Keratinocyte (primary cell): ENCODE measurements around the gene FA2H. TPM values are rescaled to one million over a fixed set of nuclear protein-coding genes. Genes with fewer than 3 reads are reported as not detected.

ENCODE experiments used
- DNase-seq: peaks from one replicate; pipeline ENCODE4 v3.0.0-alpha.2; 2011; ENCODE audit warnings: low read depth, missing footprints, low spot score
- FAIRE-seq: peaks from 2 replicates; lab custom pipeline; 2011; peaks lifted over from hg19 to GRCh38; lab: Jason Lieb, UNC
- H2AFZ ChIP-seq: 2 replicates; pipeline ENCODE4 v1.6.0; 2012; ENCODE audit warnings: low read length, control low read depth, inconsistent platforms; ENCODE audit not compliant: control insufficient read depth
- H3K27ac ChIP-seq: 2 replicates; pipeline ENCODE4 v1.5.1; 2011; ENCODE audit warnings: low read length; ENCODE audit not compliant: control insufficient read depth, insufficient read depth
- H3K27me3 ChIP-seq: 3 replicates; pipeline ENCODE4 v1.6.0; 2011; ENCODE audit warnings: low read length; ENCODE audit not compliant: control insufficient read depth, insufficient read depth; ENCODE audit errors: extremely low read depth
- H3K36me3 ChIP-seq, 2 experiments: 2 replicates in 1 of 2; 3 replicates in 1 of 2; pipeline ENCODE4 v1.5.1; 2011; ENCODE audit warnings: low read length in 2 of 2, mild to moderate bottlenecking in 1 of 2; ENCODE audit not compliant: control insufficient read depth in 2 of 2, insufficient read depth in 2 of 2; ENCODE audit errors: extremely low read depth in 1 of 2
- H3K4me1 ChIP-seq: 3 replicates; pipeline ENCODE4 v1.5.1; 2011; ENCODE audit warnings: low read length; ENCODE audit not compliant: control insufficient read depth, insufficient read depth; ENCODE audit errors: extremely low read depth
- H3K4me2 ChIP-seq: 3 replicates; pipeline ENCODE4 v1.6.0; 2011; ENCODE audit warnings: low read depth, low read length; ENCODE audit not compliant: control insufficient read depth, insufficient read depth; ENCODE audit errors: extremely low read depth
- H3K4me3 ChIP-seq, 3 experiments: fragments of 200-600 bp in 1 of 3; sonication (generic) in 1 of 3; 2 replicates in 2 of 3; 3 replicates in 1 of 3; pipeline ENCODE4 v1.5.1; 2011 to 2016; ENCODE audit warnings: low read length in 3 of 3, mild to moderate bottlenecking in 3 of 3, control low read depth in 2 of 3, inconsistent platforms in 1 of 3, low read depth in 1 of 3, mixed read lengths in 1 of 3, mixed run types in 1 of 3, moderate library complexity in 1 of 3; ENCODE audit not compliant: control insufficient read depth in 2 of 3, insufficient read depth in 2 of 3; ENCODE audit errors: extremely low read depth in 1 of 3
- H3K79me2 ChIP-seq: 2 replicates; pipeline ENCODE4 v1.6.0; 2012; ENCODE audit warnings: low read length; ENCODE audit not compliant: control insufficient read depth, insufficient read depth
- H3K9ac ChIP-seq: 3 replicates; pipeline ENCODE4 v1.6.0; 2011; ENCODE audit warnings: low read length; ENCODE audit not compliant: control insufficient read depth, insufficient read depth; ENCODE audit errors: extremely low read depth
- H3K9me1 ChIP-seq: 3 replicates; pipeline ENCODE4 v1.6.0; 2011; ENCODE audit warnings: low read length; ENCODE audit not compliant: control insufficient read depth, insufficient read depth; ENCODE audit errors: extremely low read depth
- H3K9me3 ChIP-seq: 2 replicates; pipeline ENCODE4 v1.5.1; 2012; ENCODE audit warnings: low read depth, low read length; ENCODE audit not compliant: control insufficient read depth
- H4K20me1 ChIP-seq: 3 replicates; pipeline ENCODE4 v1.6.0; 2011; ENCODE audit warnings: low read length; ENCODE audit not compliant: control insufficient read depth, insufficient read depth; ENCODE audit errors: extremely low read depth
- CTCF ChIP-seq, 3 experiments: IDR thresholded peaks in 1 of 3; conservative IDR thresholded peaks in 1 of 3; optimal IDR thresholded peaks in 1 of 3; 2 replicates in 2 of 3; 3 replicates in 1 of 3; pipeline versions ENCODE3 to v1.5.1; 2011; ENCODE audit warnings: low read length in 3 of 3, mild to moderate bottlenecking in 3 of 3, moderate library complexity in 2 of 3, control low read depth in 1 of 3, inconsistent platforms in 1 of 3; ENCODE audit not compliant: insufficient read depth in 2 of 3; ENCODE audit errors: extremely low read depth in 1 of 3
- EZH2 ChIP-seq: IDR thresholded peaks from one replicate; pipeline ENCODE4 v1.6.1; 2012; ENCODE audit warnings: inconsistent platforms, mild to moderate bottlenecking, low read length, moderate library complexity
- dilution Hi-C: fragments of 300-500 bp; cut with MboI; formaldehyde crosslinking; loops from one replicate; pipeline ENCODE4 v1.7.0; 2020; ENCODE audit warnings: low sequenced_read_pairs; ENCODE audit not compliant: extremely low pct_ligation_motif_present
- polyA plus RNA-seq, 5 experiments: library from polyadenylated mRNA; depleted of rRNA in 3 of 5; stranded (reverse) in 3 of 5; stranded (forward) in 1 of 5; unstranded in 1 of 5; fragments of >200 nt; gene quantifications; 1 replicate in 1 of 5; 2 replicates in 3 of 5; 3 replicates in 1 of 5; pipeline versions ENCODE4 v1.2.1 to v1.2.3, GENCODE V29; 2011 to 2012; ENCODE audit warnings: missing spikeins in 2 of 5, low read depth in 1 of 5, low replicate concordance in 1 of 5

Gene FA2H
- polyA plus RNA-seq, 1 donor (not counting 4 experiments of a cell fraction or from before 2014, with no cell fraction given): 0.16 TPM

GRCh38 chr16:74753180-74753579 lies 21.4 kb downstream of the FA2H start:
- Histone ChIP-seq H2AFZ (no peak overlapping the region), H3K36me3 (no peaks in the 10 kb centered on the region), H3K9me3 (no peaks in the 10 kb centered on the region), H3K27ac (no peak overlapping the region), H3K4me2 (no peak overlapping the region), H3K4me3 (no peak overlapping the region), H3K9ac (no peak overlapping the region), H3K9me1 (no peaks in the 10 kb centered on the region), H4K20me1 (no peaks in the 10 kb centered on the region), H3K4me1 (no peaks in the 10 kb centered on the region), H3K79me2 (no peaks in the 10 kb centered on the region), H3K27me3 (no peaks in the 10 kb centered on the region)
- dilution Hi-C loops: no loop called here
- DNase-seq (no peak), FAIRE-seq (no peak)
- no peak for TF ChIP-seq EZH2

GRCh38 chr16:74752756-74753155 lies 21.9 kb downstream of the FA2H start:
- Histone ChIP-seq H3K4me3 (no peak overlapping the region), H3K4me2 (no peak overlapping the region), H3K27me3 (no peaks in the 10 kb centered on the region), H3K9ac (no peak overlapping the region), H2AFZ (no peak overlapping the region), H3K4me1 (no peaks in the 10 kb centered on the region), H3K79me2 (no peaks in the 10 kb centered on the region), H3K36me3 (no peaks in the 10 kb centered on the region), H3K9me1 (no peaks in the 10 kb centered on the region), H3K27ac (no peak overlapping the region), H4K20me1 (no peaks in the 10 kb centered on the region), H3K9me3 (no peaks in the 10 kb centered on the region)
- FAIRE-seq (no peak), DNase-seq (no peak)
- no peak for TF ChIP-seq EZH2
- TF ChIP-seq CTCF (optimal IDR thresholded peaks at IDR 0.05 in 1 of 3, IDR thresholded peaks at IDR 0.05 in 1 of 3, conservative IDR thresholded peaks at IDR 0.05 in 1 of 3; ENCODE audit: extremely low read depth in 1 of 3, insufficient read depth in 2 of 3, low read length in 3 of 3): no peak
- dilution Hi-C loops: no loop called here

GRCh38 chr16:74752258-74752657 lies 22.4 kb downstream of the FA2H start:
- no peaks in the 10 kb centered on the region for H3K4me1 ChIP-seq
- no peaks in the 10 kb centered on the region for H4K20me1 ChIP-seq
- TF ChIP-seq CTCF (optimal IDR thresholded peaks at IDR 0.05 in 1 of 3, IDR thresholded peaks at IDR 0.05 in 1 of 3, conservative IDR thresholded peaks at IDR 0.05 in 1 of 3; ENCODE audit: extremely low read depth in 1 of 3, insufficient read depth in 2 of 3, low read length in 3 of 3): no peak
- TF ChIP-seq EZH2: no peak
- H3K79me2 ChIP-seq: no peaks in the 10 kb centered on the region
- H3K9ac ChIP-seq: no peak overlapping the region
- no peak for DNase-seq
- no peaks in the 10 kb centered on the region for H3K9me1 ChIP-seq
- dilution Hi-C loops: no loop called here
- no peak overlapping the region for H3K4me3 ChIP-seq
- H3K36me3 ChIP-seq: no peaks in the 10 kb centered on the region
- H3K27me3 ChIP-seq: no peaks in the 10 kb centered on the region
- no peak overlapping the region for H3K27ac ChIP-seq
- H2AFZ ChIP-seq: no peak overlapping the region
- H3K9me3 ChIP-seq: no peaks in the 10 kb centered on the region
- no peak for FAIRE-seq
- H3K4me2 ChIP-seq: no peak overlapping the region
